H1 (cell line): Measurements from ENCODE around the gene FUT4. TPM values are rescaled to one million over a fixed set of nuclear protein-coding genes. Genes with fewer than 3 reads are reported as not detected.

Source experiments
- EGR1 ChIP-seq: IDR thresholded peaks from 2 replicates; pipeline ENCODE4 v1.6.1; 2011; ENCODE audit warnings: low read depth, low read length, borderline replicate concordance
- JUND ChIP-seq: IDR thresholded peaks from 2 replicates; pipeline ENCODE4 v1.6.1; 2011; ENCODE audit warnings: mild to moderate bottlenecking, improper control_type of control experiment, low read length
- polyA plus RNA-seq, 7 experiments: library from polyadenylated mRNA; depleted of rRNA in 3 of 7; stranded (reverse) in 5 of 7; unstranded in 2 of 7; fragments of >200 nt in 5 of 7; fragments of 200-250 nt in 2 of 7; gene quantifications; 1 replicate in 5 of 7; 2 replicates in 1 of 7; 4 replicates in 1 of 7; pipeline versions ENCODE4 v1.2.1 to v1.2.3, GENCODE V29; 2011 to 2013; ENCODE audit warnings: missing spikeins in 2 of 7, mixed read lengths in 2 of 7
- total RNA-seq: library from RNA; stranded (reverse); fragmentation: NEBNext Ultra II Directional; extraction: Animal tissue kit (Norgen Biotek cat#: 25700); gene quantifications from 2 replicates; pipeline ENCODE4 v1.2.1, GENCODE V29; 2021

Gene FUT4
- total and polyA plus RNA-seq, 2 of the 8 experiments (the other 6 are each of a cell fraction or from before 2014, with no cell fraction given), result 2.6 to 8.0 TPM

DNA sequence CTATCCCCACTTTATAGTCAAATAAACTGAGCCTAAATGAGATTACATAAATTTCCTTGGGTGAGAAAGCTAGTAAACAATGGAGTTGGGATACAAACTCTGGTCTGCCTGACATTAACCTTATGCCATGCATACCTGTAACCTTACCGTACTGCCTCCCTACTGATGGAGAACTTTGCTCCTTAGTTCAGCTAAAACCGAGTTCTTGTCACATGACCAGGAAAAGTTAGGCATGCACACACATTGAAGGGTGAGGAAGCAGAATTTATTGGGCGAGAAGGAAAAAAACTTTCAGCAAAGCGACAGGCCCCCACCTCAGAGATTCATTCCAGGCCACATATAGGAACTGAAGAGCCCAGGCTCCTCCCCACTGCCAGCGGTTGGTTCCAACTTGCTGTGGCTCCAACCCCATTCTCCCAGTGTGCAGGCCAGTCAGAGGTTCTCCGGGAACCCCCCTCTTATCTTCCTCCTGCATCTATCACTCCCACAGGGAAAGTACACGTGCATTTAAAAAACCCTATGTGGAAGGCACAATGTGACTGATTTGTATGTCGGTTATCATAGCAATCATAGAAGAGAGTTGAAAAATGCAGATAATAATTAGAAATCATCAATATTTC is 20.2 kb downstream of the FUT4 start (continued):
- no peak for TF ChIP-seq JUND
- no peak for TF ChIP-seq EGR1
